OCI-LY1 (cell line): ENCODE measurements around the gene ALDOB.
A peak's percentile ranks its signal among the peaks of the same experiment; 100 is the strongest.

ENCODE experiments used
- H2AFZ ChIP-seq: fragments of 200-600 bp; sonication (generic), shearing (Covaris generic); 2 replicates; pipeline ENCODE4 v1.6.0; 2014; ENCODE audit warnings: antibody characterized with exemption, mild to moderate bottlenecking, low read length
- H3F3A ChIP-seq: fragments of 200-600 bp; sonication (generic), shearing (Covaris generic); 2 replicates; pipeline ENCODE4 v1.6.0; 2014; ENCODE audit warnings: mild to moderate bottlenecking, antibody characterized with exemption, low read length, moderate library complexity; ENCODE audit not compliant: insufficient read depth
- H3K27ac ChIP-seq: fragments of 200-600 bp; sonication (generic); 2 replicates; pipeline ENCODE4 v1.5.1; 2014; ENCODE audit warnings: low read length, mixed run types, mild to moderate bottlenecking, low read depth; ENCODE audit not compliant: poor library complexity, severe bottlenecking
- H3K27me3 ChIP-seq: fragments of 200-600 bp; sonication (generic); 2 replicates; pipeline ENCODE4 v1.6.0; 2014; ENCODE audit warnings: antibody characterized with exemption, mild to moderate bottlenecking, low read length, moderate library complexity; ENCODE audit not compliant: insufficient read depth
- H3K36me3 ChIP-seq: fragments of 200-600 bp; sonication (generic); 2 replicates; pipeline ENCODE4 v1.6.1; 2014; ENCODE audit warnings: mild to moderate bottlenecking, antibody characterized with exemption, low read length, moderate library complexity, mixed read lengths; ENCODE audit not compliant: insufficient read depth
- H3K4me1 ChIP-seq: fragments of 200-600 bp; sonication (generic); 2 replicates; pipeline ENCODE4 v1.5.1; 2014; ENCODE audit warnings: mild to moderate bottlenecking, low read length, moderate library complexity; ENCODE audit not compliant: insufficient read depth, severe bottlenecking
- H3K4me2 ChIP-seq: fragments of 200-600 bp; sonication (generic), shearing (Covaris generic); 2 replicates; pipeline ENCODE4 v1.6.1; 2014; ENCODE audit warnings: low read length
- H3K4me3 ChIP-seq: fragments of 200-600 bp; sonication (generic); 2 replicates; pipeline ENCODE4 v1.5.1; 2014; ENCODE audit warnings: low read length, low read depth, mild to moderate bottlenecking, mixed read lengths; ENCODE audit not compliant: poor library complexity, severe bottlenecking
- H3K79me2 ChIP-seq: fragments of 200-600 bp; shearing (Covaris generic); 2 replicates; pipeline ENCODE4 v1.6.1; 2016; ENCODE audit warnings: mixed run types, low read length, mixed read lengths; ENCODE audit not compliant: insufficient read depth
- H3K9ac ChIP-seq: fragments of 200-600 bp; sonication (generic), shearing (Covaris generic); 2 replicates; pipeline ENCODE4 v1.6.1; 2014; ENCODE audit warnings: mild to moderate bottlenecking, low read length, mixed read lengths
- H3K9me2 ChIP-seq: fragments of 200-600 bp; sonication (generic), shearing (Covaris generic); 2 replicates; pipeline ENCODE4 v1.6.1; 2014; ENCODE audit warnings: low read depth, mild to moderate bottlenecking, low read length, mixed read lengths
- H3K9me3 ChIP-seq: fragments of 200-600 bp; shearing (Covaris generic); 2 replicates; pipeline ENCODE4 v1.6.1; 2014; ENCODE audit warnings: low read length, mixed read lengths
- H4K20me1 ChIP-seq: fragments of 200-600 bp; sonication (generic), shearing (Covaris generic); 2 replicates; pipeline ENCODE4 v1.6.0; 2016; ENCODE audit warnings: mild to moderate bottlenecking, low read length; ENCODE audit not compliant: insufficient read depth
- CTCF ChIP-seq: fragments of 200-600 bp; sonication (generic), shearing (Covaris generic); IDR thresholded peaks from 2 replicates; pipeline ENCODE4 v1.5.1; 2017; ENCODE audit warnings: mild to moderate bottlenecking, antibody characterized with exemption, low read length, moderate library complexity, mixed read lengths
- EZH2 ChIP-seq: fragments of 200-600 bp; sonication (generic), shearing (Covaris generic); IDR thresholded peaks from 2 replicates; pipeline ENCODE4 v1.8.0; 2017; ENCODE audit warnings: borderline replicate concordance, mixed run types, mild to moderate bottlenecking, antibody characterized with exemption, low read length, moderate library complexity, mixed read lengths

Gene ALDOB

GRCh38 chr9:101448680-101449070 lies 13.1 kb upstream of the ALDOB start:
- H4K20me1 ChIP-seq: no peaks in the 10 kb centered on the region
- H3F3A ChIP-seq: no peaks in the 10 kb centered on the region
- peak overlapping the region; percentile 71 for H3K4me2 ChIP-seq
- no peaks in the 10 kb centered on the region for H3K79me2 ChIP-seq
- no peaks in the 10 kb centered on the region; the same call in 1 of the 2 replicates for H3K27me3 ChIP-seq
- H3K27ac ChIP-seq: no peak overlapping the region
- no peaks in the 10 kb centered on the region for H3K9me3 ChIP-seq
- TF ChIP-seq EZH2 (no peak), CTCF (no peak)
- H3K9me2 ChIP-seq: no peaks in the 10 kb centered on the region
- peaks cover 5% of the 10 kb centered on the region for H3K4me1 ChIP-seq
- H3K9ac ChIP-seq: no peak overlapping the region
- H3K36me3 ChIP-seq: no peaks in the 10 kb centered on the region
- peak overlapping the region; percentile 61 for H3K4me3 ChIP-seq
- no peak overlapping the region for H2AFZ ChIP-seq

GRCh38 chr9:101446732-101447131 lies 11.2 kb upstream of the ALDOB start:
- Histone ChIP-seq H3K4me2 (no peak overlapping the region), H3K4me3 (no peak overlapping the region), H3K9me3 (no peaks in the 10 kb centered on the region; the same call in 1 of the 2 replicates), H3F3A (no peaks in the 10 kb centered on the region), H3K27ac (no peak overlapping the region), H3K79me2 (no peaks in the 10 kb centered on the region), H2AFZ (no peak overlapping the region), H3K9me2 (no peaks in the 10 kb centered on the region), H3K36me3 (no peaks in the 10 kb centered on the region), H3K4me1 (peaks cover 5% of the 10 kb centered on the region), H3K27me3 (no peaks in the 10 kb centered on the region; the same call in 1 of the 2 replicates), H4K20me1 (no peaks in the 10 kb centered on the region), H3K9ac (no peak overlapping the region)
- TF ChIP-seq EZH2 (no peak), CTCF (no peak)

- no peaks in the 10 kb centered on the region for H3K9me2 ChIP-seq
- no peaks in the 10 kb centered on the region for H3K36me3 ChIP-seq
- no peak overlapping the region for H3K27ac ChIP-seq
- H3K4me1 ChIP-seq: peaks cover 5% of the 10 kb centered on the region
- no peak for TF ChIP-seq CTCF
- TF ChIP-seq EZH2: no peak
- no peaks in the 10 kb centered on the region; the same call in 1 of the 2 replicates for H3K9me3 ChIP-seq
- H3K4me3 ChIP-seq: no peak overlapping the region
- no peaks in the 10 kb centered on the region for H4K20me1 ChIP-seq
- H3K27me3 ChIP-seq: no peaks in the 10 kb centered on the region
- H3K9ac ChIP-seq: no peak overlapping the region
- H3K79me2 ChIP-seq: no peaks in the 10 kb centered on the region
- no peak overlapping the region for H2AFZ ChIP-seq
- peak overlapping the region; percentile 37; the same call in 1 of the 2 replicates for H3K4me2 ChIP-seq
- H3F3A ChIP-seq: no peaks in the 10 kb centered on the region
Observed at GRCh38 chr9:101445353-101446029, 9.9 kb upstream of the ALDOB start.
